ENCODE data around the gene HPCAL1.

HPCAL1 gene

DNA sequence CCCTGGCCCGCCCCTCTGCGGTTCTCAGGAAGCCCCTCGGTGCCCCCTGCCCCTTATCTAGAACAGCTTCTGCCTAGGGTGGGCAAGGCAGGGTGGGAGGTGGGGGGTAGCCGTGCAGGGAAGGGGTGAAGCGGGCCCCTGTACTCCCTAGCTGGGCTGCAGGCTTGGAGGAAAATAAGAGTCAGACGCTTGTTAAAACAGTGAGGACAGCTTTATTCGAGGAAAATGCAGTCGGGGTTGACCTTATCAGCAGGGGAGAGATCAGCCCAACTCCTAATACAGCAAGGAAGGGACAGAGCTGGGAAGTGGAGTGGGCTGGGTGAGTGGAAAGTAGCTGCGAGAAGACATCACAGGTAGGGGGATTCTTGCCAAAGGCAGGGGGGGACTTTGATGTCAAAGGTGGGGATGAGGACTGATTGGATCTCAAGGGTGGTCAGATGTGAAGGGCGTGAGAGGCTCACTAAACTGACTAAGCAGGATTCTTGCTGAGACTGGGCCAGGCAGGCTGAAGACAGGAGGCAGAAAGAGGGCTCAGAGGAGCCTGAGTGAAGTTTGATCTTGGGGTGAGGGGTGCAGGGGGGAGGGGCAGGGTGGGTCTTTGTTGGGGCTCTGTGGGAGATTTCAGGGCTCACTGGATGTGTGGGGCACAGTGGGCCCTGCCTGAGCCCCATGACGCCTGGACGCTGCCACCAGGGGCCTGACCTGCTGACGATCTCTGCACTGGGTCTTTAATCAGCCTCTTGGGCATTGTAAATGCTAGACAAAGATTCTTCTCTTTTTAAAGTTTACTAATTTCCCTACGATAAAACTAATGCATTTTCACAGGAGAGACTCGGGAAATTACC, 29.9 kb downstream of the HPCAL1 start:
- TF ChIP-seq, protein P1, sequence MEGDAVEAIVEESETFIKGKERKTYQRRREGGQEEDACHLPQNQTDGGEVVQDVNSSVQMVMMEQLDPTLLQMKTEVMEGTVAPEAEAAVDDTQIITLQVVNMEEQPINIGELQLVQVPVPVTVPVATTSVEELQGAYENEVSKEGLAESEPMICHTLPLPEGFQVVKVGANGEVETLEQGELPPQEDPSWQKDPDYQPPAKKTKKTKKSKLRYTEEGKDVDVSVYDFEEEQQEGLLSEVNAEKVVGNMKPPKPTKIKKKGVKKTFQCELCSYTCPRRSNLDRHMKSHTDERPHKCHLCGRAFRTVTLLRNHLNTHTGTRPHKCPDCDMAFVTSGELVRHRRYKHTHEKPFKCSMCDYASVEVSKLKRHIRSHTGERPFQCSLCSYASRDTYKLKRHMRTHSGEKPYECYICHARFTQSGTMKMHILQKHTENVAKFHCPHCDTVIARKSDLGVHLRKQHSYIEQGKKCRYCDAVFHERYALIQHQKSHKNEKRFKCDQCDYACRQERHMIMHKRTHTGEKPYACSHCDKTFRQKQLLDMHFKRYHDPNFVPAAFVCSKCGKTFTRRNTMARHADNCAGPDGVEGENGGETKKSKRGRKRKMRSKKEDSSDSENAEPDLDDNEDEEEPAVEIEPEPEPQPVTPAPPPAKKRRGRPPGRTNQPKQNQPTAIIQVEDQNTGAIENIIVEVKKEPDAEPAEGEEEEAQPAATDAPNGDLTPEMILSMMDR (IDR thresholded peaks at IDR 0.05; ENCODE audit: control extremely low read depth, extremely low read depth, low read depth, missing control alignments): no peak
- no peak for DNase-seq (ENCODE audit: extremely low spot score)
- POLR2A ChIA-PET: no interaction called here
- CTCF ChIA-PET: interaction anchor here (1.0 to 1.8 kb wide), 7 partner anchors 25 to 207 kb away, joined by 3 to 13 read pairs (median 3); no protein-coding TSS in a partner anchor

DNA sequence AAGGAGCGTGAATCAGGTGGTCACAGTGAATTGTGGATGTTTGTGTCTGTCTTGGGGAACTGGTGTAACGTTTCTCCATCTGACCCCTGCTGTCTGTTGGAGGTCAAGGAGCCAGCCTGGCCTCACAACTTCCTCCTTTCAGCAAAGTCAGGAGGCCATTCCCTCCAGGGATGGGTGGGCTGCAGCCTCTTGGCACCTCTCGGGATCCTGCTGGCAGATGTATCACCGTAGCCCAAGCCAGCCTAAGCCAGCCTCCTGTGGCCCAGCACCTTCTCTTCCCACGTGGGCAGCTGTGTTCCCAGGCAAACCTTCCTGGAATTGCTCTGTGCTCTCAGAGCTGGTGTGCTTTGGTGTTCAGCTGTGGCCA, 30.5 kb downstream of the HPCAL1 start:
- POLR2A ChIA-PET: no interaction called here
- CTCF ChIA-PET: interaction anchor here (1.0 kb wide), 1 partner anchor 102 kb away, joined by 3 read pairs; no protein-coding TSS in a partner anchor
- TF ChIP-seq, protein P1 (IDR thresholded peaks at IDR 0.05; ENCODE audit: control extremely low read depth, extremely low read depth, low read depth, missing control alignments): no peak
- DNase-seq (ENCODE audit: extremely low spot score): no peak

DNA sequence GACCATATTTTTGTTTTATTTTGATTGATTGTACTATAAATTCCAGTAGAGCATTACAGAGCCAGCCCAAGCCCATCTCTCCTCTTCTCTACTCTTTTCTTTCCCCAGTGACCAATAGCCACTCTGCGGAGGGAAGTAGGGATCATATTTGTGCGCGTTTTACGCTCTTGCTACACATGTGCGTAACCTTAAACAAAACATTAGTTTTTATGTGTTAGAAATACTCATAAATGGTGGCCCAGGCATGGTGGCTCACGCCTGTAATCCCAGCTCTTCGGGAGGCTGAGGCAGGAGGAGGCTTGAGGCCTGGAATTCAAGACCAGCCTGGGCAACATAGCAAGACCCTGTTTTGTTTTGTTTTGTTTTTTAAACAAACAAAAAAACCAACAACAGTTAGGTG, 31.3 kb downstream of the HPCAL1 start:
- TF ChIP-seq, protein P1 (IDR thresholded peaks at IDR 0.05; ENCODE audit: control extremely low read depth, extremely low read depth, low read depth, missing control alignments): no peak
- no peak for DNase-seq (ENCODE audit: extremely low spot score)
- POLR2A ChIA-PET: no interaction called here
- CTCF ChIA-PET: interaction anchor here (0.8 kb wide), 1 partner anchor 69 kb away, joined by 3 read pairs; no protein-coding TSS in a partner anchor

DNA sequence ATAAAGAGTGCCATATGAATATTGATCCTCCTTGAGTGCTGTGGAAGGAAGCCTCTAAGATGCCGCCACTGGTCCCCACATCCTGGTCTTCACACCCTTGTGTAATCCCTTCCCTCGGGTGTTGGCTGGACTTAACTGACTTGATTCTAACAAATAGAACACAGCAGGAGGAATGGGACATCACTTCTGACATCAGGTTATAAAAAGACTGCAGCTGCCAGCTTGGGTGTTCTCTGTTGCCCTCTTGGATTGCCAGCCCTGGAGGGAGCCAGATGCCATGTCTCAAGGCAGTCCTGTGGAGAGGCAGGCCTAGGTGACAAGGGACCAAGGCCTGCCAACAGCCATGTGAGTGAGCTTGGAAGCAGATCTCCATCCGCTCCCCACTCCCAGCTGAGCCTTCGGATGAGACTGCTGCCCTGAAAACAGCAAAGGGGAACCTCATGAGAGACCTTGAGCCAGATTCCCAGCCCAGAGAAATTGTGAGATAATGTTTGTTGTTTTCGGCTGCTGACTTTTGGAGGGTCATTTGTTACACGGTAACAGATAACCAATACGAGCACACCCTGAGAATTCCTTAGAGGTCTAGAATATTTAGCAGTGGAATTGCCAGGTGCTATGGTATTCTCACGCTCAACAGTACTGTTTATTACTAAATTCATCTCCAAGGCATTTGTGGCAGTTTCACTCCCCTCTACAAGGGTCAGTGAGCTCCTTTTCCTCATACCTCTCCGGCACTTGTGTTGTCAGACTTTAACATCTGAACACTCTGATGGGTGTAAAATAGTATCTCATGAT, 32.5 kb downstream of the HPCAL1 start:
- CTCF ChIA-PET: interaction anchor here (0.8 to 1.5 kb wide), 2 partner anchors 68 to 74 kb away, joined by 3 to 6 read pairs; no protein-coding TSS in a partner anchor
- TF ChIP-seq, protein P1 (IDR thresholded peaks at IDR 0.05; ENCODE audit: control extremely low read depth, extremely low read depth, low read depth, missing control alignments): no peak
- DNase-seq (ENCODE audit: extremely low spot score): no peak
- POLR2A ChIA-PET: no interaction called here

DNA sequence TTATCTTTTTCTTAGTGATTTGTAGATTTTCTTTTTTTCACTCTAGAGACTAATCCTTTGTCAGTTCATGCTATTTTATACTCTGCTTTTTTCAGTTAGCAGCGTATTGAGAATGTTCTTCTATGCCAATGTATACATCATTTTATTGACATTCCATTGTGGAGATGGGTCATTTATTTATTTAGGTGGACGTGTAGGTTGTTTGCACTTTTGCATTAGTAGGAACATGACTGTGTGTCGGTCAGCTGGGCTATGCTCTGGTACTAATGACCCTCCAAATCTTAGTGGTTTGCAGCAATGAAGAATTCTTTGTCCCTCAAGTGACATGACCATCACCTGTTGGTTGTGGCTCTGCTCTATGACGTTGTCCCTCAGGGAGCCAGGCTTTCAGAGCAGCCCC, 33.6 kb downstream of the HPCAL1 start:
- ChIA-PET CTCF (no interaction called here), POLR2A (no interaction called here)
- TF ChIP-seq, protein P1 (IDR thresholded peaks at IDR 0.05; ENCODE audit: control extremely low read depth, extremely low read depth, low read depth, missing control alignments): no peak
- DNase-seq (ENCODE audit: extremely low spot score): no peak

DNA sequence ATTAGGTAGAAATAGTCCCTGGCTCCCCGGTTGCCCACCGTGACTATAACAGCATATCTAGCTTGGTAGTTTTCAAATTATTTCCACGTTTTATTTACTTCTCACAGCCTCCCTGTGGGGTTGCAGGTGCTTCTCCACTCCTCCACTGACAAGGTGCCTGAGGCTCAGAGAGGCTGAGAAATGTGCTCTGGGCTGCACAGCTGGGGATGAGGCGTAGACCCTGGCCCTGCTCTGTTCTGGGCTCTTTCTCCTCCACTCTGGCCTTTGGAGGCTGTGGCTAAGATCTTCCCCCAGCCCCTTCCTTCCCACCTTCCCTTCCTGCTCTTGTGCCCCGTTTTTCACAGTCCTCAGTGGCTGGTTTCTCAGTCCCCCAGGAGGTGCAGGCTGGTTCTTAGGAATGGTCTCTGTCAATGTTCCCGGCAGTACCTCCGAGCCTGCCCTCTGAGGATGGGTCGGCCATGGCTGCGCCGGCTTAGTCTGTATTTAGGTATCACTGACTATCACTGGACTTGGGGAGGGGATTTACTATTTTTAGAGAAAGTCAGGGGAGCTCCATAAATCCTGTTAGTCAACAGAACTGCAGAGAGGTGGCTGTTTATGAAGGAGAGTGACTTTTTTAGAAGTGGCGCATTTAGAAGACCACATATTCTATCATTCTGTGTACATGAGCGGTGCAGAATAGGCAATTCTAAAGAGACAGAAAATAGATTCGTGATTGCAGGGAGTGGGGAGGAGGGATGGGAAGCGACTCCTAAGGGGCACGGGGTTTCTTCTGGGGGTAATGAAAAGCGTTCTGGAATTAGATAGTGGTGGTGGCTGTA, 35.0 kb downstream of the HPCAL1 start:
- ChIA-PET CTCF (no interaction called here), POLR2A (no interaction called here)
- no peak for DNase-seq (ENCODE audit: extremely low spot score)
- TF ChIP-seq, protein P1 (IDR thresholded peaks at IDR 0.05; ENCODE audit: control extremely low read depth, extremely low read depth, low read depth, missing control alignments): no peak

Measured in GM10248 (cell line).